ENCODE results near the gene GID8. TPM values are rescaled to one million over a fixed set of nuclear protein-coding genes. Genes with fewer than 3 reads are reported as not detected.

The GID8 gene
- total and polyA plus RNA-seq, 2 donors (not counting 3 experiments of a cell fraction or from before 2014, with no cell fraction given), result 25.3 to 34.6 TPM

DNA sequence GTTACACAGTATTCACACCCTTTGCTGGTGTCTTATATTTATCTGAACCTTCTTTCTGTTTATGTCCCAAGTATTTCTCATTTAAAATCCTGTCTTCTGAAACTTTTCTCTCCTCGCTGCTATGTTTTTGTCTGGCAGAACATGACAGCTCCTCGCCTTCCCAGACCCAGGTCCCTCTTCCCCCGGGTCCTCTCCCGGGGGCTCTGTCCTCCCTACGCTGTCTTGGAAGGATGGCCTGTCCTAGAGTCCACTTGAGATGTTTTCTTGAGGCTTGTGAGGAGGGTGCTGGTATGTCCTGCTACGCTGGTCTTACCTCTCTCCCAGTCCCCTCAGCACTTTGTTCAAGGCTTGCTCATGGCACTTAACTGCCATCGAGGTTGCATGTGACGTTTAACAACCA lies 6.2 kb downstream of the GID8 start:
- H3K9ac ChIP-seq (replicated peaks; ENCODE audit: extremely low read depth, insufficient read depth, low read length), result no peak overlapping the region
- H4K20me1 ChIP-seq (replicated peaks; ENCODE audit: control insufficient read depth, extremely low read depth, insufficient read depth, low read length), result no peaks in the 10 kb centered on the region
- POLR2A ChIA-PET, result no interaction called here
- H3K4me1 ChIP-seq (ENCODE audit: control insufficient read depth, extremely low read depth, insufficient read depth, low read length), result peaks cover 4% of the 10 kb centered on the region
- H2AFZ ChIP-seq (ENCODE audit: low read depth, low read length), result no peak overlapping the region
- TF ChIP-seq POLR2A (IDR thresholded peaks at IDR 0.05; ENCODE audit: low read depth, low read length) (no peak), FOS (IDR thresholded peaks at IDR 0.05; ENCODE audit: borderline replicate concordance, insufficient read depth, low read length) (no peak), JUN (IDR thresholded peaks at IDR 0.05; ENCODE audit: borderline replicate concordance, insufficient read depth, insufficient read length, low read depth) (no peak), GATA2 (IDR thresholded peaks at IDR 0.05; ENCODE audit: insufficient read depth, insufficient read length, low read depth, low read length) (no peak), POLR2AphosphoS5 (IDR thresholded peaks at IDR 0.05; ENCODE audit: insufficient read depth, low read depth, low read length) (no peak), MAX (IDR thresholded peaks at IDR 0.05; ENCODE audit: insufficient read depth, insufficient read length) (no peak), EZH2 (IDR thresholded peaks at IDR 0.05; ENCODE audit: borderline replicate concordance, low read depth, low read length, severe bottlenecking) (no peak), MYC (IDR thresholded peaks at IDR 0.05; ENCODE audit: low read depth, low read length) (no peak)
- TF ChIP-seq, protein P1, sequence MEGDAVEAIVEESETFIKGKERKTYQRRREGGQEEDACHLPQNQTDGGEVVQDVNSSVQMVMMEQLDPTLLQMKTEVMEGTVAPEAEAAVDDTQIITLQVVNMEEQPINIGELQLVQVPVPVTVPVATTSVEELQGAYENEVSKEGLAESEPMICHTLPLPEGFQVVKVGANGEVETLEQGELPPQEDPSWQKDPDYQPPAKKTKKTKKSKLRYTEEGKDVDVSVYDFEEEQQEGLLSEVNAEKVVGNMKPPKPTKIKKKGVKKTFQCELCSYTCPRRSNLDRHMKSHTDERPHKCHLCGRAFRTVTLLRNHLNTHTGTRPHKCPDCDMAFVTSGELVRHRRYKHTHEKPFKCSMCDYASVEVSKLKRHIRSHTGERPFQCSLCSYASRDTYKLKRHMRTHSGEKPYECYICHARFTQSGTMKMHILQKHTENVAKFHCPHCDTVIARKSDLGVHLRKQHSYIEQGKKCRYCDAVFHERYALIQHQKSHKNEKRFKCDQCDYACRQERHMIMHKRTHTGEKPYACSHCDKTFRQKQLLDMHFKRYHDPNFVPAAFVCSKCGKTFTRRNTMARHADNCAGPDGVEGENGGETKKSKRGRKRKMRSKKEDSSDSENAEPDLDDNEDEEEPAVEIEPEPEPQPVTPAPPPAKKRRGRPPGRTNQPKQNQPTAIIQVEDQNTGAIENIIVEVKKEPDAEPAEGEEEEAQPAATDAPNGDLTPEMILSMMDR (IDR thresholded peaks at IDR 0.05; ENCODE audit: extremely low read depth in 1 of 2, insufficient read depth in 1 of 2, low read depth in 1 of 2, low read length in 2 of 2), result no peak
- H3K27me3 ChIP-seq (ENCODE audit: control insufficient read depth in 2 of 2, insufficient read depth in 2 of 2, low read length in 2 of 2), result no peaks in the 10 kb centered on the region
- peaks cover 27% of the 10 kb centered on the region for H3K79me2 ChIP-seq (ENCODE audit: control insufficient read depth, insufficient read depth, low read length)
- no TSS peak for BruUV-seq (replicated peaks)
- intact Hi-C loops (cut with micrococcal nuclease), result no loop called here
- CTCF ChIA-PET, result interaction anchor here (0.7 kb wide), 1 partner anchor 9 kb away, joined by 3 read pairs; no protein-coding TSS in a partner anchor
- DNase-seq (ENCODE audit: low read depth, low spot score) (no peak), FAIRE-seq (no peak)
- dilution Hi-C loops (cut with MboI; ENCODE audit: extremely low pct_ligation_motif_present, low sequenced_read_pairs), result no loop called here
- no peaks in the 10 kb centered on the region for H3K9me3 ChIP-seq (replicated peaks; ENCODE audit: control insufficient read depth, insufficient read depth, low read length)
- no peak overlapping the region for H3K27ac ChIP-seq (ENCODE audit: insufficient read depth, low read depth, low read length)
- no peak overlapping the region for H3K4me3 ChIP-seq (replicated peaks in 1 of 3; ENCODE audit: insufficient read depth in 1 of 3, low read depth in 1 of 3, low read length in 3 of 3)
- H3K4me2 ChIP-seq (ENCODE audit: insufficient read depth, low read length), result no peak overlapping the region
- H3K9me1 ChIP-seq (replicated peaks; ENCODE audit: control insufficient read depth, extremely low read depth, insufficient read depth, low read length), result no peaks in the 10 kb centered on the region
- peaks cover 8 to 35% of the 10 kb centered on the region in 2 experiments for H3K36me3 ChIP-seq (ENCODE audit: control insufficient read depth in 2 of 2, extremely low read depth in 1 of 2, insufficient read depth in 2 of 2, low read length in 2 of 2)
